GM19397 (cell line): ENCODE data around the gene DPEP2NB.
"Not testable (repeated sequence)": the region's sequence is repeated elsewhere in the genome, so short reads cannot be mapped to it uniquely, and the experiment has no call there.

Source experiments
- ATAC-seq: cut with Tn5 transposase; IDR thresholded peaks from one replicate; pipeline ENCODE4 v1.9.1; 2021; ENCODE audit warnings: mild to moderate bottlenecking, moderate library complexity; ENCODE audit not compliant: unreplicated experiment

DPEP2NB gene

DNA sequence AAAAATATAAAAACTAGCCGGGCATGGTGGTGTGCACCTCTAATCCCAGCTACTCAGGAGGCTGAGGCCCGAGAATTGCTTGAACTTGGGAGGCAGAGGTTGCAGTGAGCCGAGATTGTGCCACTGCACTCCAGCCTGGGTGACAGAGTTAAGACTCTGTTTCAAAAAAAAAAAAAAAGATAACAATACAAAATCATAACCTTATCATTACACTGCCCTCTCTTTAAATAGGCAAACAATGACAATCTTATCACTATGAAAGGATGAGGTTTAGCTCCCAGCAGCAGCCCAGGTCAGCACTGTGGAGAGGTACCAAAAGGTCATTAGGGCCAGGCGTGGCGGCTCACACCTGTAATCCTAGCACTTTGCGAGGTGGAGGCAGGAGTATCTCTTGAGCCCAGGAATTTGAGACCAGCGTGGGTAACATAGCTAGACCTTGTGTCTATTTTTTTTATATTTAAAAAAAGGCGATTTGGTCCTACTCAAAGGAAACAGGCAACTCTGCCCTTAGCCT lies 3.5 kb upstream of the DPEP2NB start:
- ATAC-seq = no peak

DNA sequence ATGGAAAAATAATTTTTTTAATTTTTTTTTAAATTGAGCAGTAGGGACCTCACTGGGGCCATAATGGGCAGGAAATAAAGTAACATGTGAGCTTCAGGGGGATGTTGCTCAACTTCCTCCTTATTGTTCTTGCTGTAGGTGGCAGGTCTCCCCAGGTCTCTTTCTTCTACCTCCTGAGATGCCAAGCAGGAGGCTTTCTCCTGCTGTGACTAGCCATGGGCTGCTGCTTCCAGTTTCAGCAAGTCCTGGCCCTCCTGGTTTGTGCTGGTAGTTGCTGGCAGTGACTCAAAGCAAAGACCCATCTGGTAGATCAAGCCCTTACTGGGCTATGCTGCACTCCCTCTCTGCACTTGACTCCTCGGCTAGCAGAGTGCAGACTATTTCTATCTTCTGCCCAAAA lies 2.3 kb downstream of the DPEP2NB start:
- ATAC-seq = no peak

DNA sequence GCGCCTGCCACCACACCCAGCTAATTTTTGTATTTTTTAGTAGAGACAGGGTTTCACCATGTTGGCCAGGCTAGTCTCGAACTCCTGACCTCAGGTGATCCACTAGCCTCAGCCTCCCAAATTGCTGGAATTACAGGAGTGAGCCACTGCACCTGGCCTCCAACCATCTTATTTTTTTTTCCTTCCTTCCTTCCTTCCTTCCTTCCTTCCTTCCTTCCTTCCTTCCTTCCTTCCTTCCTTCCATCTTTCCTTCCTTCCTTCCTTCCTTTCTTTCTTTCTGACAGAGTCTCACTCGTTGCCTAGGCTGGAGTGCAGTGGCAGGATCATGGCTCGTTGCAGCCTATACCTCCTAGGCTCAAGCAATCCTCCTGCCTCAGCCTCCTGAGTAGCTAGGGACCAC lies 5.8 kb downstream of the DPEP2NB start:
- ATAC-seq = not testable (repeated sequence)

DNA sequence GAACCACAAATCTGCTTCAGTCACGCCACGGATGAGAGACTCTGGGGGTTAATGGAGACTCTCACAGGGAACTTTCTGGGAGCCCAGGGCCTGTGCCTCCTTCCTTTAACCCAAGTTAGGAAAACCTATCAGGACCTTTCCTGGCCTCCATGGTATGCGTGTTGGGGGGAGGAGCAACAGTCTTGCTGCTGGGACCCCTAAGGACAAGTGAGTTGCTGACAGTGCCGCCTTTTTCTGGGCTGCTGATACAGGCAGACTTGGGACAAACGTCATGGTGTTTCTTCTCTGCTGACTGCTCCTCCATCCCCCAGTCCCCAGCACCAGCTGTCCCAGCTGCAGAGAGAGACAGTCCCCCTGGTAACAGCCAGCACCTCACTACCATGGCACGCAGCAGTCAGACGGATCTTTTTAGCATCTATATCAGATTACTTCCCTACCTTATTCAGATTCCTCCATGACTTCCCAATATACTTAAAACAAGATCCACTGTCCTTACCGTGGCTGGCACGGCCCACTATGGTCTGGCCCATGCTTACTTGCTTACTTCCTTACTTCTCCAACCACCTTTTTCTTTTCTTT lies 6.5 kb downstream of the DPEP2NB start:
- ATAC-seq = no peak

DNA sequence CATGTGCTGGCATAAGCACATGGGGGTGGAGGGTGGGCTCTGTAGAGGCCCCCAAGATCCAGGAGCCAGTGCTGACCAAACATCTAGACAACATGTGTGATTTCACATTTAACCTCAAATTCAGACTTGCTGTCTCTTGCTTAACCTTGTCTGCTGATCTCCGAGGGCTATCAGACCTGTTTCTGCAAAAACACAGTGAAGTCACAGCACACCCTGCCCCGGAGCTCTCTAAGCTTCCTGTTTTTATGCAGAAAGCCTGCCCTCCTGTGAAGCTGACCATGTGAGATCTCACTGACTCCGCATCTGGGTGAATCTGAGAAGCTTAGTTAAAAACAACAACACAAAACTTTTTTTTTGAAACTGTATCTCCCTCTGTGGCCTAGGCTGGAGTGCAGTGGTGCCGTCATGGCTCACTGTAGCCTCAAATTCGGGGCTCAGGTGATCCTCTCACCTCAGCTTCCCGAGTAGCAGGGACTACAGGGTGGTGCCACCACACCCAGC lies 9.9 kb downstream of the DPEP2NB start:
- no peak for ATAC-seq

DNA sequence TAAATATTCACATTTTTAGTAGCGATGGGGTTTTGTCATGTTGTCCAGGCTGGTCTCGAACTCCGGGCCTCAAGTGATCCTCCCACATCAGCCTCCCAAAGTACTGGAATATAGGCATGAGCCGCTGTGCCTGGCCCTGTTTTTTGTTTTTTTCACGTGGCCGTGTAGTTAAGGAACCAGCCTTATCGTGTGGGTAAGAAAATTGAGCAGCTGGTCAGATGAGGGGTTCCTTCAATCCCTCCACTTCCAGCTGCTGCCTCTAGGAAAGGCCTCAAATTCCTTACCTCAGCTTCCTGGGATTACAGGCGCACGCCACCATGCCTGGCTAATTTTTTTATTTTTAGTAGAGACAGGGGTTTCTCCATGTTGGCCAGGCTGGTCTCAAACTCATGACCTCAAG lies 10.5 kb downstream of the DPEP2NB start:
- no peak for ATAC-seq

DNA sequence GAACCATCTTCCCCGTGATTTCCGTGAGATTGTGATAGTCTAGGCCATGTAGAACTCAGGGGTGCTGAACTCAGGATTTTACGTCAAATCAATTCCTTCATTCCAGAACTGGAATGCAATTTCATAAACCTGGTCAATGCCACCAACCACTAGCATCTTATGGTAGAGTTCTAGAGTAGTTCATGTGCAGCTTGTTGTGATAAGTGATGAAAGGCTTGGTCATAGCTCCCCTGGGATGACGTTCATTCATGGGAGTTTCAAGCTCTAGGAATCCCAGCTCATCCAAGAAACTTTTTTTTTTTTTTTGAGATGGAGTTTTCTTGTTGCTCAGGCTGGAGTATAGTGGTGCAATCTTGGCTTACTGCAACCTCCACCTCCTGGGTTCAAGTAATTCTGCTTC lies 12.7 kb downstream of the DPEP2NB start:
- no peak for ATAC-seq

DNA sequence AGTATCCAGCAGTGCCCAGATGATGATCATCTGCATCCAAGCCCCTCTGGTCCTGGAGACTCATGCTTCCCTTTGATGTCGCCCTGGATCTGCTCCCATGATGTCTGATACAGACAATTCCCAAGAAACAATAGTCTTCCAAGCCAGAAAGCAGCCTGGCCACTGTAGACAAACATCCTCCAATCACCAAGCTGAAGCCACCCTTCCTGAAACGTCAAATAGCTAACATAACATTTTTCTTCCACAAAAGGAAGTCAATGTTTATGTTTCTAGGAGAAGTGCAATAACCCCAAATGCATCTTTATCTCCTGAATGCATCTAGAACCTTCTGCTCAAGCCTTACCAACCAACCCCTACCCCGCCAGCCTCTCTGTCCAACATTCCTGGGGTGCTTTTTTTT lies 15.3 kb downstream of the DPEP2NB start:
- ATAC-seq = no peak

DNA sequence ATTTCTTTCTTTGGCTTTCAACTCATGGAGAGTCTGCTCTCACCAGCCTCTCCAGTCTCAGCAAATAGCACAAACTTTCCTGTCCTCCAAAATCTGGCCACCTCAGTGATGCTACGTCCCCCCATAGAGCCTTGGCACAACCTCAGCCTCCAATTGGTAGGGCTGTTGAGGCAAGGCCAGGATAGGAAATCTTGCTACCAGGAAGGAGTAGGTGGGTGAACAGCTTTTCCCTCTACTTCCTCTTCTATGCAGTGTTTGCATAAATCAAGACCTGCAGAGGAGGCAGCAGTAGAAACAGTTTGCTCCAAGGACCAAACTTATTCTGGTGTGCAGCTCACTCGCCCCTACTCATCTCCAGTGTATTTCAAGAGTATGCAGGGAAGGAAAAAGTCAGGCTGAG lies 15.7 kb downstream of the DPEP2NB start:
- no peak for ATAC-seq

DNA sequence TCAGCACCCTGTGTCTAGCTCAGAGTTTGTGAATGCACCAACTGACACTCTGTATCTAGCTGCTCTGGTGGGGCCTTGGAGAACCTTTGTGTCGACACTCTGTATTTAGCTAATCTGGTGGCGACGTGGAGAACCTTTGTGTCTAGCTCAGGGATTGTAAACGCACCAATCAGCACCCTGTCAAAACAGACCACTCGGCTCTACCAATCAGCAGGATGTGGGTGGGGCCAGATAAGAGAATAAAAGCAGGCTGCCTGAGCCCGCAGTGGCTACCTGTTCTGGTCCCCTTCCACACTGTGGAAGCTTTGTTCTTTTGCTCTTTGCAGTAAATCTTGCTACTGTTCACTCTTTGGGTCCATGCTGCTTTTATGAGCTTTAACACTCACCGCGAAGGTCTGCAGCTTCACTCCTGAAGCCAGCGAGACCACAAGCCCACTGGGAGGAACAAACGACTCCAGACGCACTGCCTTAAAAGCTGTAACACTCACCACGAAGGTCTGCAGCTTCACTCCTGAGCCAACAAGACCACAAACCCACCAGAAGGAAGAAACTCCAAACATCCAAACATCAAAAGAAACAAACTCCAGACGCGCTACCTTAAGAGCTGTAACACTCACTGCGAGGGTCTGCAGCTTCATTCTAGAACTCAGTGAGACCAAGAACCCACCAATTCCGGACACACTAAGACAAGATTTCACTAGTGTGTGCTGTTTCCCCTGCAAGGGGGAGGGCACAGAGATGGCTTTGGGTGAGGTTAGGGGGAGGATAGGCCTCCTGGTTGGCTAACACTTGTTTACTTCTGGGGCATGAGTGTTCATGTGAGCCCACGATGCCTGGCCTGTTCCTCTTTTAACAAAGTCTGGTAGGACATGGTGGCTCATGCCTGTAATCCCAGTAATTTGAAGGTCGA lies 16.7 kb downstream of the DPEP2NB start, which contains the start of gene DPEP2:
DPEP2 (minus strand) TSS at position 706 of the 910 bp plus-strand sequence. CDS start 6,272 bp downstream, outside the sequence.
- ATAC-seq = not testable (repeated sequence)

DNA sequence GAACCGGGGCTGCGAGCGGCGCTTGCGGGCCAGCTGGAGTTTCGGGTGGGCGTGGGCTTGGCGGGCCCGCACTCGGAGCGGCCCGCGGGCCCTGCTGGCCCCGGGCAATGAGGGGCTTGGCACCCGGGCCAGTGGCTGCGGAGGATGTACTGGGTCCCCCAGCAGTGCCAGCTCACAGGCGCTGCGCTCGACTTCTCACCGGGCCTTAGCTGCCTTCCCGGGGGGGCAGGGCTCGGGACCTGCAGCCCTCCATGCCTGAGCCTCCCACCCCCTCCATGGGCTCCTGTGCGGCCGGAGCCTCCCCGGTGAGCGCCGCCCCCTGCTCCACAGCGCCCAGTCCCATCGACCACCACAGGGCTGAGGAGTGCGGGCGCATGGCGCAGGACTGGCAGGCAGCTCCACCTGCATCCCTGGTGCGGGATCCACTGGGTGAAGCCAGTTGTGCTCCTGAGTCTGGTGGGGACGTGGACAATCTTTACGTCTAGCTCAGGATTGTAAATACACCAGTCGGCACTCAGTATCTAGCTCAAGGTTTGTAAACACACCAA lies 17.4 kb downstream of the DPEP2NB start:
- not testable (repeated sequence) for ATAC-seq

DNA sequence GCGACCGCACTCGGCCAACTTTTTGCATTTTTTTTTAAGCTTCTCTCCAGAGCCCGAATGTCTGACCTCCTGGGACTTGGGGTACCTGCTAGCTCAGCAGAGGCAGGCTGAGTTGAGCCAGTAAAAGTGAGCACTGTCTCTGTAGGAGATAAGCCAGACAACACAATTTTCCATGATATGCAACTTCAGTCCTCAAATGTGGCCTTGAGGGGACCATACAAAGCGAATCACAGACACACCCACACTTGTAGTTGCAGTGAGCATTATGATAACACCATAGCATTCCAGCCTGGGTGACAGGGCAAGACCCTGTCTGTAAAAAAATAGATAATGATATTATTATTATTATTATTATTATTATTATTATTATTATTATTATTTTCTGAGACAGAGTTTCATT lies 19.0 kb downstream of the DPEP2NB start:
- no peak for ATAC-seq

DNA sequence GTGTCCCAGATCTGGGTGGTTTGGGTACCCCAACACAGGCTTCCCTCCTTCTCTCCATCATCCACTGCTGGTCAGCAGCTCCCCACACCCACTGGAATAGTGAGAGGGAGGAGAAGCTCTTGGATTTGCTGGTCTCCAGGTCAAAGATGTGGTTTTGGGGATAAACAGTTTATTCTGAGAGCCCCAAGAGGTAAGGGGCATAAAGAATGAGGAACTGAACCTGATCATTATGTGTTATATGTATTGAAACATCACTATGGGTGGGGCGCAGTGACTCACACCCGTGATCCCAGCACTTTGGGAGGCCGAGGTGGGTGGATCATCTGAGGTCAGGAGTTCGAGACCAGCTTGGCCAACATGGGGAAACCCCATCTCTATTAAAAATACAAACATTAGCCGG lies 20.3 kb downstream of the DPEP2NB start:
- no peak for ATAC-seq

DNA sequence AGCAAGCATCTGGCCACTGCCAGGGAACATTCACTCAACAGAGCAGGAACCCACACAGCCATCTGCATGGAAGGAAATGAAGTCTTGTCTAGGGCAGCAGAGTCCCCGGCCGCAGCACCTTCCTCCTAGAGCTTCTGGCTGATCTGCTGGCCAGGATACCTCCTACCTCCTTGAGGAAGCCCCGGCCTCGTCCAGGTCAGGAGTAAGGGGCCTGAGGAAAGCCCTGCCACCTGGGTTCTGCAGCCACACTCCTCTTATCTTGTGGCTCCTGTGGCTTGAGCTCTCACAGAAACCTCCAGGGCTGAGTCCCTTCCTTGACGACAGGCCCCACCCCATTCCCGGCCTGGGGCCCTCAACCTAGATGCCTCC lies 21.7 kb downstream of the DPEP2NB start:
- not testable (repeated sequence) for ATAC-seq

DNA sequence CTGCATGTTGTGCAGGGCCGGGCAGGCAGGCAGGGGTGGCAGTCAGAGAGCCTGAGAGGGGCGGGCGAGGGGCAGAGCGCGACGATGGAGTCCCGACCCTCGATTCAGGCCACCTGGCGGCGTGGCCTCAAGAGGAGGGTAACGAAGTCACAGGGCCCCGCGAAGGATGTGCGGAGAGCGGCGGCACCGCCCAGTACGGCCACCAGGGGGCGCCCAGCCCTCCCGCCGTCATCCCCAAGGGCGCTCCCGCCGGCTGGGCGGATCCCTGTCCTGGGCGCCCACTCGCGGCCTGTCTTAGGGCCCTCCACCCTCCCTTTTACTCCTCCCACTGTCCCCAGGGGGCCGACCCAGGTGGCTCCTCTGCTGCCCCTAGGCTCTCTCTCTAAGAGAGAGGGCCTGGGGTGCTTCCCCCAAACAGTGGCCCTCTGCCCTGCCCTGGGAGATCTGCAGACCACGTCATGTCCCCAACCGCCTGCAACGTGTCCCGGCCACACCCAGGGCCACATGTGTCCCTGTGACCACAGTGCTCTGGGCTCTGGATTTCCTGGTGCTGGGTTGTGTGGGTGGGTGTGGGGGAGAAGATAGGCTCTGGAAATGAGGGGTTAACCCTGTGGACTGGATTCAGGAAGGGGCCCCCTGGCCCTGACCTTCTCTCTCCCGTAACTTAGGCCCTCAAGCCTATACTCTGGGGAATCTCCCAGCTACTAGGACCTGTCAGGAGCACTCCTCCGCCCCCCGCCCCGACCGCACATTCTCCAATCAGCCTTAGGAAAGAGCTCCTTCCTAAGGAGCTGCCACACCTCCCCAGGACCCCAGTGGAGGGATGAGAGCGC lies 22.3 kb downstream of the DPEP2NB start:
- peak; percentile 87 for ATAC-seq

DNA sequence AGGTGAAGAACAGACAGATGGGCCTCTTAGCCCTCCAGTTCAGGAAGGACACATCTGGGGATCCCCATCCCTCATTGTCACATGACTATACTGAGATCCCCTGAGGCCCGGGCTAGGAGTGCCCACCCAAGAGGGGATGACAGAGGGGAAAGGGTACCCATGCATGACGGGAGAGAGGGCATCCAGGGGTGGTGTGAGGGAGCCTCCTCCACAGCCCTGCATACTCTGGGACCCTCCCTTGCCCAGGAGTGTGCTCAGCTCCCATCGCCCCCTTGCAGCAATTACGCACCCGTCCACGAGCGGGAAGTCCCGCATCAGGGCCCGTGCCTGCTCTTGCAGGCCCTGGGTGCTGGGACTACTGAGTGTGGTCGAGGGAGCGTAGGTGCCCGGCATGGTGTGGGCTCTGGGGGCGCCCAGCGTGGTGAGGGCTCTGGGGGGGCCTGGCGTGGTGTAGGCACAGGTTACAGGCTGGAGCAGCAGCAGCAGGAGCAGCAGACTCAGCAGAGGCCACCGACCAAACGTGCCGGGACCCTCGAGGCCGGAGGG lies 23.0 kb downstream of the DPEP2NB start:
- ATAC-seq = no peak

DNA sequence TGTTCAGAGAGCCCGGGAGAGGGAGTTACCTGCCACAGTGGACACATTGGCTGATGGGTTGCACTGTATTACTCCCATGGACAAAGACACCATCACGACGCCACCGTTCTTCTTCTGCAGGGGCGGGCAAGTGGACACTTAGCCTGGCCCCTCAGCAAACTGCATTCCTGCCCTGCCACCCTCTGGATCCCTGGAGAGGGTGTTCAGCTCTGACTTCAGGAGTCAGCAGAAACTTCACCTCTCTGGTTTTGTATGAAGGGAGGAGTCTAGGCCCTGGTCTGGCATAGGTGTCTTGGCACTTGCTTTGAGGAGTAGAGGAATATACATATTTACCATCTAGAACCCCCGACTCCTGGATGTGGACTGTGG lies 25.7 kb downstream of the DPEP2NB start:
- no peak for ATAC-seq

DNA sequence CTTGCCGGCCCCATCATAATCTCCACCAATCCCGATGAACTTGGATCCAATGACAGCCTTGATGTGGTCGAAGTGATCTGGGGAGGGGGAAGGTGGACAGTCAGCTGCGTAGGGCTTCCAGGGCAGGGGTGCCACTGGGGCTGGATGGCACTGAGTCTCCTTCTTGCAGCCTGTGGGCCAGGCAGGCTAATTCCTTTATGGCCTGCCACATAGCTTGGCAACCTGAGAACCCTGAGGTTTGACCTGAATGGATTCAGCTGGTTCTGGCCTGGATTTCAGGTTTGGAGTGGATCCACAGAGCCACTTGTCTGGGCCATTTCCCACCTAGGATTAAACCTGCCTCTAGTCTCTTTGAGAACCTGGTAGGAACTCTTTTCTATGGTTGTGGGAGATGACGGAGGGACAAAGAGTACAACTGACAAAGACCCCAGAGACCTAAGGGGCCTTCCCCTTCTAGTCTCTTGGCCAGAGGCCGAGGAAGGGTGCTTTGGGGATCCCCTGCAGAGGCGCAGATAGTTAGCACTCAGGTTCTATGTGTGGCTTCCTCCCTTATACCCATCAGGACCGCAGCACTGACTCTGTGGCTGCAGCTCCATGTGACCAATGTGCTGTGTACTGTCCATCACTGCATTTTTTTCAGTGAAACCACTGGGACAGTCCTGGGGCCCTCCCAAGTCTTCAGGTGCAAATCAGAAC lies 26.2 kb downstream of the DPEP2NB start:
- ATAC-seq = no peak

DNA sequence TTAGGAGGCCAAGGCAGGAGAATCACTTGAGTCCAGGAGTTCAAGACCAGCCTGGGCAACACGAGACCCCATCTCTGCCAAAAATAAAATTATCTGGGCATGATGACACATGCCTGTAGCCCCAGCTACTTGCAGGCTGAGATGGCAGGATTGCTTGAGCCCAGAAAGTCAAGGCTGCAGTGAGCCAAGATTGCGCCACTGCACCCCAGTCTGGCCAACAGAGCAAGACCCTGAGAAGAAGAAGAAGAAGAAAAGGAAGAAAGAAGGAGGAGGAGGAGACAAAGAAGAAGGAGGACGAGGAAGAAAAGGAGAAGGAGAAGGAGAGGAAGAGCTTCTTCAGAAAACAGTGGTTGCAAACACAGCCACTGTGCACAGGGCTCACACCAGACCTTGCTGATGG lies 27.0 kb downstream of the DPEP2NB start:
- no peak for ATAC-seq
